ENCODE data around the gene METTL22.
A peak's percentile ranks its signal among the peaks of the same experiment; 100 is the strongest.

METTL22 gene

GRCh38 chr16:8665529-8665928, 44.0 kb downstream of the METTL22 start:
- no peak for DNase-seq (ENCODE audit: low read depth in 2 of 2)

DNA sequence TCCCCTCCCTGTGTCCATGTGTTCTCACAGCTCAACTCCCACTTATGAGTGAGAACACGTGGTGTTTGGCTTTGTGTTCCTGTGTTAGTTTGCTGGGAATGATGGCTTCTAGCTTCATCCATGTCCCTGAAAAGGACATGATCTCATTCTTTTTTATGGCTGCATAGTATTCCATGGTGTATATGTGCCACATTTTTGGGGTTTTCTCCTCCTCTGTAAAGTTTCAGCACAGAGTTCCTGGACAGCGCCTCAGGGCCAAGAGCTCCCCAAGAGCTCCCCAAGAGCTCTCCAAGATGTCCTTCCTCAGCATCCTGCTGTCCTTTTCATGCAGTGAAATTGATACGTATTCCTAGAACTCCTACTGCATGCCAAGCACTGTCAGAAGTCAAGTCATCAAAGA, 46.0 kb downstream of the METTL22 start:
- no peak for DNase-seq (ENCODE audit: low read depth in 2 of 2)

GRCh38 chr16:8668113-8668512, 46.6 kb downstream of the METTL22 start:
- DNase-seq (ENCODE audit: low read depth in 2 of 2) = no peak

DNA sequence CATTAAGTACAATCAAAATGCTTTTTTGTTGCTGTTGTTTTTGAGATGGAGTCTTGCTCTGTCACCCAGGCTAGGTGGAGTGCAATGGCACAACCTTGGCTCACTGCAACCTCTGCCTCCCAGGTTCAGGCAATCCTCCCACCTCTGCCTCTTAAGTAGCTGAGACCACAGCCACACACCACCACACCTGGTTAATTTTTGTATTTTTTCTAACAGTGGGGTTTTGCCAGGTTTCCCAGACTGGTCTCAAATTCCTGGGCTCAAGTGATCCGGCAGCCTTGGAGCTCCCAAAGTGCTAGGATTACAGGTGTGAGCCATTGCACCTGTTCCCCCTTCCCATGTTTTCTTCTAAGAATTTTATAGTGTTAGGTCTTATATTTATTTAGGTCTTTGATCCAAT, 48.0 kb downstream of the METTL22 start:
- no peak for DNase-seq (ENCODE audit: low read depth in 2 of 2)

- no peak for DNase-seq (ENCODE audit: low read depth in 2 of 2)
Measured at GRCh38 chr16:8670014-8670560, 48.6 kb downstream of the METTL22 start.

GRCh38 chr16:8673611-8674412, 52.3 kb downstream of the METTL22 start:
- DNase-seq (ENCODE audit: low read depth in 2 of 2) = no peak

DNA sequence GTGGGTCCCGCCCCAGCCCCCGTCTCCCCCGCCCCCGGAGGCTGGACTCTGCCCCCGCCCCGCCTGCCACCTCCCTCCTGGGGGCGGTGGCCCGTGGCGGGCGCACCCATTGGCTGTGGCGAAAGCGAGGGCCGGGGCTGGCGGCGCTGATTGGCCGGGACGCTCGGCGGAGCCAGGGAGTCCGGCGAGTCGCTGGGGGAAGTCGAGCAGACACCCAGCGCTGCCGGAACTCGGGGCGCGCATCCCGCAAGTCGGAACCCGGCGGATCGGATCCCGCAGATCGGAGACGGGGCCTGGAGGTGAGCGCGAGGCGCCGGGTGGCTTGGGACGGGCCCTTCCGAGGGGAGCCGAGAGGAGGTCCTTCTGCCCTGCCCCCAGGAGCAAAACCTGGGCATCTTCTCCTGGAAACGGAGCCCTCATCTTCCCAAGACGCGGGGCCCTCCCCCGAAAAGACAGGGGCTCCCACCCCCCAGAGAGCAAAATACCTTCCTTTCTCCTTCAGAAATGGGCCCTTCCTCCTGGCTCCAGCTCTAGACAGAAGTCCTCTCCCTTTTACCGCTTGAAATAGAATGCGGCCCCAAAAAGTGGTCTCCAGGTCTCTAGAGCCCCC, 53.0 kb downstream of the METTL22 start, which contains the start of gene ABAT:
Gene ABAT (plus strand): TSS at position 205 of the 610 bp plus-strand sequence. CDS start 61,123 bp downstream, outside the sequence.
- DNase-seq (ENCODE audit: low read depth in 2 of 2) = peak; percentile 68 to 72

DNA sequence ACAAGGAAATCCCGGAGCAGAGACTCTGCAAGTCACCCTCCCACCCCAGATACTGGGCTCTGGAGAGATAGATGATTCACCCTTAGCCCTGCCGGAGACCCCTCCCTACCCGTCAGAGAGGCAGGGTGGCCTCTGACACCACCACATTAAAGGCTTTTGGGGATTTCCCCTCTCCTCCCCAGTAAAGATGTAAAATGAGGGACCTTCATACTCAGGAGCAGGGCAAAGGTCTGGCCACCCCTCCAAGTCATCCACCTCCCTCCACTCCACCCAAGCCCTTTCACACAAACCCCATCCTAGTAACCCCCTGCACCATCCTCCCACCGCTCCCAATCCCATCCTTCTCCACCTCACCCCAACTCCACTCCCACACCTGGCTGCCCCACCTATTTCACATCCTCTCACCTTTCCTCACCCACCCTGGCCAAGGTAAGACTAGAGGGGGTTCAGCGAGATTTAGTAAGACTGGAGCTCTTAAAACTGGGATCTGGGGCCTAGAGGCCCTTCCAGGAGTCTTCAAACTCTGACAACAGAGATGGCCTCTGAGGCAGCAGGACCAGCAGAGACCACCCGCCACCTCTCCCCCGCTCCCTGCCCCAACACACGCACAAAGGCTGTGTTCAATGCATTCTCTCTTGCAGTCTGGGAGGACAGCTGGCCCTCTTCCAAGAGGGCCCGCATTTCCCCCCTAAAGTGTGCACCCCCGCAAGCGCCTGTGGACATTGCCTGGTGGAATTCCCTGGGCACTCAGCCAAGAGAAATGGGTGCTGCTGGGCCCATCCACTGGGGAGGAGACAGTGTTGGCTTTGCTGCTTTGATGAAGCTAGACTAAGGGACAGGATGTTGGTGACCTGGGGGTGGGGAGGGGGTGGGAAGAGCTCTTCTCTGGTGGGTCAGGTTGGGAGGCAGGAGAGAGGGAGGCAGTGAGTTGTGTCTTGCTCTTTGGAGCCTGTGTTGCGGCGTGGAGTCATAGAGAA, 54.0 kb downstream of the METTL22 start:
- peak; percentile 11 to 22 for DNase-seq (ENCODE audit: low read depth in 2 of 2)

DNA sequence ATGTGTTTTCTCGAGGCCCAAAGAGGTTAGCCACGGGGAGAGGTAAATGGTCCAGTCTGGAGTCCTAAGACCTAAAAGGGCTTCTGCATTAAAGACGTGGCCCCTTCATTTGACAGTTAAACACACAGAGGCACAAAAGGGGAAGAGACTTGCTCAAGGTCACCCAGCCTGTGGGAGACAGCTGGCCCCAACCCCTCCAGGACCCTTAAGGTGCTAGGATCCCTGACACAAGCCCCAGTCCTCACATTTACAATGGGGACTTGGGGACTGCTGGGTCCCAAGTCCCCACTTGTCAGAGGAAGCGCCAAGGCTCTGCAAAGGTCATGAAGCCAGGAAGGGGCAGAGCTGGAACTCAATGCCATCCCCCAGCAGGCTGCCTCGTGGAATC, 54.7 kb downstream of the METTL22 start:
- no peak for DNase-seq (ENCODE audit: low read depth in 2 of 2)

- DNase-seq (ENCODE audit: low read depth in 2 of 2) = no peak
Measured at GRCh38 chr16:8676737-8677375, 55.4 kb downstream of the METTL22 start.

DNA sequence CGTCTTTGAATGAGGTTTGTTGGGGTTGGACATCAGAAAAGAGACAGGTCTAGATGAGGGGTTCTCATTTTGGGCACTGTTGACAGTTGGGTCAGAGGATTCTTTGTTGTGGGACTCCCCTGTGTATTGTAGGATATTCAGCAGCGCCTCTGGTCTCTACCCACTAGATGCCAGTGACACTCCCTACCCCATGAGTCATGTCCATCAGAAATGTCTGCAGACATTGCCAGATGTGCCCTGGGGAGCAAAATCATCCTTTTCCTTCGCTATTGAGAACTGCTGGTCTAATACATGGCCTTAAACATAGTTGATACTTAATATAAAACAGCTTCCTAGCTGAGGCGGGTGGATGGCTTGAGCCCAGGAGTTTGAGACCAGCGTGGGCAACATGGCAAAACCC, 56.0 kb downstream of the METTL22 start:
- no peak for DNase-seq (ENCODE audit: low read depth in 2 of 2)

DNA sequence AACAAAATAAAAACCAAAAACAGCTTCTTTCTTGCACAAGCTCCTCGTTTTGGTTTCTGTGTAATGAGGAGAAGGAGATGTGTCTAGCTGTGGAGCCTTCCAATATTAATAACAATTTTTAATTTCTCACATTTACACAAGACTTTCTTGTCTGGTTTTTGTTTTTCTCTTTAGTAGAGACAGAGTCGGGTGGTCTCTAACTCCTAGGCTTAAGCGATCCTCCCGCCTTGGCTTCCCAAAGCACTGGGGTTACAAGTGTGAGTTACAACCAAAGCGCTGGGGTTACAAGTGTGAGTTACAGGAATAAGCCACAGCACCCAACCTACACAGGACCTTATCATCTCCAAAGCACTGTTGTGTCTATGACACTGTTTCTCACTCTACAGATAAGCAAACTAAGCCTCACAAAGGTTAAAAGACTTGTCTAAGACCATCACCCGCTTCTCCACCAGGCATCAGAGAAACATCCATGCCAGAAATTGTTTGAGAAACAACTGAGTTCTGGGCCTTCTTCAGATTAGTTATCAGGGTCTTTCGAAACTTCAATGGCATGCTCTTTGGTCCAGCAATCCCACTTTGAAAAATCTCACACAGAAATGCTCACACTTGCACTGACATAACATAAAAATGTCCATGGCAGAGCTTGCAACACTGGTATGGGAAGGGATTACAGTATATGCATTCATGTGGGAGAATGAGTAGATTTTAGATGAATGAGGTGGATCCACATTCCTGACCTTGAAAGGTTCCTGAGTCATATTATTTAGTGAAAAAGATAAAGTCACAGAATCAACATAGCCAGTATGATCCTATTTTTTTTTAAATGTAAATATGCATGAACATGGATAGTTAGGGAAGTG, 56.8 kb downstream of the METTL22 start:
- no peak for DNase-seq (ENCODE audit: low read depth in 2 of 2)

GRCh38 chr16:8679151-8679550, 57.7 kb downstream of the METTL22 start:
- no peak for DNase-seq (ENCODE audit: low read depth in 2 of 2)

DNA sequence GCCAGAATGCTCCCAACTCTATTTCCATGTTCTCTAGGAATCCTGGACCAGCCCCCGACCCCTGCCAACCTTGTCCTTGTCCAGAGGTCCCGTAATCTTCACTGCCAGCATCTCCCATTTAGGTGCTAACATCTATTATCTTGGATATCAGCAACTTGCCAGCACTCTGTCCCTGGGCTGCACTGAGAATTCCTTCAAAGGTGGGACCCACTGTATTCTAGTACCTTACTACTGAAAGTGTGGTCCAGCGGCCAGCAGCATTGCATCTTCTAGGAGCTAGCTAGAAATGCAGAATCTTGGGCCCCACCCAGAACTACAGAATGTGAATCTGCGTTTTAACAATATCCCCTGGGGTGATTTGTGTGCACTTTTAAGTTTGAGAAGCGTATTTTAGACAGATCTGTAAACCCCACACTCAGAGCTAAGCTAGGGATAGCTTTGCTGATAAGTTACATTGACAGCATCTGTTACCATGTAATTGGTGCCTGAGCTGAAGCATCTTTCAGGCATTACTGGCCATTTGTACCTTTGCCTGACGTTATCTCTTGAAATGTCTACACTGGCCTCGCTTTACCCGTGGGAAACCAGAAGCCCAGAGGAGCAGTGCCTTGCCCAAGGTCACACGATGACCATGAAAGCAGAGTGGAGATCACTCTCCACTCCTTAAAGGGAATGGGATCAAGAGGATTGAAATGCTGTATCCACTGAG, 61.2 kb downstream of the METTL22 start:
- DNase-seq (ENCODE audit: low read depth in 2 of 2) = no peak

DNA sequence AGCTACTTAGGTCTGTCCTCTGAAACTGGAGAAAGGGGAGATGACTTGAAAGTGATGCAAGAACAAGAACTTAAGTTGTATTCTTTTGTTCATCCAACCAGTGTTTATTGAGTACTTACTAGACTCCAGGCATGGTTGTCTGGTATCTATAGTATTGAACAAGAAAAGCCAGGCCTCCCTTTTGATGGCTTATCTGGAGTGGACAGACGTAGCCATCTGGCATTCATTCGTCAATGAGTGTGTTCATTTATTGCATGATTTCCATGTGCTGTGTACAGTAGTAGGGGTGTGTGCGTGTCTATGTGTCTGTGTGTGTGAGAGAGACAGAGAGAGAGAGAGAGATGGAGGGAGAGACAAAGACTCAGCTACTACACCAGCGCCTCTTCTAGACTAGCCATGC, 62.1 kb downstream of the METTL22 start:
- no peak for DNase-seq (ENCODE audit: low read depth in 2 of 2)

DNA sequence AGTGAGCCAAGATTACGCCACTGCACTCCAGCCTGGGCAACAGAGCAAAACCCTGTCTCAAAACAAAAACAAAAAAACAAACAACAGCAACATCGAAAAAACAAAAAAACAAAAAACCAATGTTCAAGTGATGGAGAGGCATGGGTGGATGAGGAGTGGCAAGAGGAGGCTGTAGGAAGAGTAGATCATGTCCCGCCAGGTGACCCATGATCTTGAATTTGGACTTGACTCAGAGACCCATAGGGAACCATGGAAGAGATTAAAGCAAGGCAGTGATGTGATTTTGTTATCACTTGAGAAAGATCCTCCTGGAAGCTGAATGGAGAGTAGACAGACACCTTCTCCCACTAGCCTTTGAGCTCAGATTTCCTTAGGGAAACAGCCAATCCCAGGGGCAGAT, 64.1 kb downstream of the METTL22 start:
- DNase-seq (ENCODE audit: low read depth in 2 of 2) = no peak

GRCh38 chr16:8686031-8686621, 64.6 kb downstream of the METTL22 start:
- no peak for DNase-seq (ENCODE audit: low read depth in 2 of 2)

GRCh38 chr16:8686879-8687278, 65.4 kb downstream of the METTL22 start:
- DNase-seq (ENCODE audit: low read depth in 2 of 2) = no peak

DNA sequence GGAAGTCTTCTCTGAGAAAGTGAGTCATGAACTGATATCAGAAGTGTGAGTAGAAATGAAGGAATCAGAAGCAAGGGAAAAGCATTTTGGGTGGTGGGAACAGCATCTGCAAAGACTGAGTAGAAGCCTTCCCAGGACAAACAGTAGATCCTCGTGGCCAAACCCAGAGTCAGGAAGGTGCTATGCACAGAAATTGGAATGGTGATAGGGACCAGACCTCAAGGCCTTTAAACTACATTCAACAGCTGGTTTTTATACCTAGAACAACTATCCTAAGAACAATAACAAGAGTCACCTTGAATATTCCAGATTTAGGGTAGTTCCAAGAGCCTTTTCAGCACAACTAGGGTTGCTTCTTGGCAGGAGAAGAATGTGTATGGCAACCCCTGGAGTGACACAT, 68.2 kb downstream of the METTL22 start:
- DNase-seq (ENCODE audit: low read depth in 2 of 2) = no peak
